ENCODE results near the gene MKRN2. TPM values are rescaled to one million over a fixed set of nuclear protein-coding genes. Genes with fewer than 3 reads are reported as not detected.

The MKRN2 gene
- total and polyA plus RNA-seq, 2 of the 8 experiments (the other 6 are each of a cell fraction or from before 2014, with no cell fraction given), result 15.3 to 17.6 TPM

DNA sequence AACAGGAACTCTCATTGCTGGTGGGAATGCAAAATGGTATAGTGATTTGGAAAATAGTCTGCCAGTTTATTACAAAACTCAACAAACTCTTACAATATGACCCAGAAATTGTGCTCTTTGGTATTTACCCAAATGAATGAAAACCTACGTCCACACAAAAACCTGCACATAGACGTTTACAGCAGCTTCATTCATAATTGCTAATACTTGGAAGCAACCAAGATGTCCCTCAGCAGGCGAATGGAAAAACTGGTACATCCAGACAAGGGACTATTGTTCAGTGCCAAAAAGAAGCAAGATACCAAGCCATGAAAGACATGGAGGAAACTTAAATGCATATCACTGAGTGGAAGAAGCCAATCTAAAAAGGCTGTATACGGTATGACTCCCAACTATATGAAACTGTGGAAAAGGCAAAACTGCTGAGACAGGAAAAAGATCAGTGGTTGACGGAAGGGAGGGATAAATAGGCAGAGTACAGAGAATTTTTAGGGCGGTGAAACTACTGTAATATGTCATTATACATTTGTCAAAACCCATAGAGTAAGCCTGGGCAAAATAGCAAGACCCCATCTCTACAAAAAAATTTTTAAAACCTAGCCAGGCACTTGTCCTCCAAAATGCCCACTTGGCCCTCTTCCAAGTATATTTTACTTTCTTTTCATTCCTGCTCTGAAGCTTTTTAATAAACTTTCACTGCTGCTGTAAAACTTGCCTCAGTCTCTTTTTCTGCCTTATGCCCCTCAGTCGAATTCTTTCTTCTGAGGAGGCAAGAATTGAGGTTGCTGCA is 6.7 kb upstream of the MKRN2 start:
- H3K27me3 ChIP-seq (replicated peaks in 1 of 4; ENCODE audit: control insufficient read depth in 3 of 4, extremely low read depth in 1 of 4, insufficient read depth in 3 of 4, low read length in 3 of 4), result no peaks in the 10 kb centered on the region
- DNase-seq (ENCODE audit: low read depth in 1 of 2, low spot score in 2 of 2), result no peak
- no peak overlapping the region for H2BK120ac ChIP-seq (replicated peaks; ENCODE audit: low read depth, low read length)
- FAIRE-seq, result no peak
- POLR2A ChIA-PET (ENCODE audit: partially characterized antibody), result no interaction called here
- no peak overlapping the region for H4K91ac ChIP-seq (replicated peaks; ENCODE audit: insufficient read length, low read length)
- no peaks in the 10 kb centered on the region for H3K9me3 ChIP-seq (ENCODE audit: insufficient read depth in 2 of 2, low read depth in 1 of 2, low read length in 1 of 2)
- no peaks in the 10 kb centered on the region for H3K79me1 ChIP-seq (ENCODE audit: low read depth, low read length)
- no peak overlapping the region for H4K8ac ChIP-seq (ENCODE audit: extremely low read depth, insufficient read depth, low read length)
- no peak overlapping the region for H3K4me2 ChIP-seq (ENCODE audit: insufficient read depth in 1 of 2, low read depth in 2 of 2, low read length in 2 of 2)
- no peaks in the 10 kb centered on the region for H3K79me2 ChIP-seq (ENCODE audit: control insufficient read depth in 1 of 2, insufficient read depth in 2 of 2, low read length in 2 of 2)
- peaks cover 0 to 3% (median under 1%) of the 10 kb centered on the region in 4 experiments; a peak in 1 of 7 replicates for H3K4me1 ChIP-seq (replicated peaks in 1 of 4; ENCODE audit: control insufficient read depth in 3 of 4, insufficient read depth in 4 of 4, low read length in 3 of 4)
- no peaks in the 10 kb centered on the region; the same call in 1 of the 2 replicates for H3K23me2 ChIP-seq (ENCODE audit: low read depth, low read length)
- WGBS, 2 experiments (ENCODE audit: extremely low coverage in 1 of 2, insufficient coverage in 1 of 2, insufficient read length in 1 of 2, insufficient replicate concordance in 2 of 2, low coverage in 1 of 2, low lambda C conversion rate in 2 of 2, missing lambda C conversion rate in 1 of 2), result 77% methylated on average over 7 of the region's 7 CpGs; no CpG with 5 or more reads in 1 of the 2 experiments
- H3K9ac ChIP-seq (replicated peaks in 1 of 4; ENCODE audit: extremely low read depth in 1 of 4, low read depth in 3 of 4, low read length in 3 of 4), result no peak overlapping the region
- no peak overlapping the region for H3K56ac ChIP-seq (replicated peaks; ENCODE audit: insufficient read length, low read depth, low read length)
- TF ChIP-seq POU5F1 (IDR thresholded peaks at IDR 0.05; ENCODE audit: low read depth, low read length) (no peak), RBBP5 (IDR thresholded peaks at IDR 0.05; ENCODE audit: borderline replicate concordance, low read depth, low read length) (no peak)
- no peak overlapping the region for H3K23ac ChIP-seq (ENCODE audit: insufficient read length)
- H2BK15ac ChIP-seq (ENCODE audit: low read length), result no peak overlapping the region
- H2BK12ac ChIP-seq (ENCODE audit: low read depth, low read length), result no peak overlapping the region
- no peak overlapping the region for H2BK20ac ChIP-seq (ENCODE audit: low read length)
- H2AK5ac ChIP-seq (ENCODE audit: low read depth, low read length), result no peak overlapping the region
- H3K4ac ChIP-seq (replicated peaks; ENCODE audit: insufficient read length, low read depth, low read length), result no peak overlapping the region
- no peak overlapping the region for H3K18ac ChIP-seq (ENCODE audit: extremely low read depth, low read length)
- H2AFZ ChIP-seq (ENCODE audit: low read length), result no peak overlapping the region
- CTCF ChIA-PET (ENCODE audit: partially characterized antibody), result no interaction called here
- no peak overlapping the region for H3K27ac ChIP-seq (ENCODE audit: low read depth, low read length)
- no peak overlapping the region for H4K5ac ChIP-seq (ENCODE audit: insufficient read length, low read depth, low read length)
- H4K20me1 ChIP-seq (replicated peaks in 1 of 2; ENCODE audit: control insufficient read depth in 1 of 2, insufficient read depth in 2 of 2, low read length in 2 of 2), result no peaks in the 10 kb centered on the region
- H3K36me3 ChIP-seq (ENCODE audit: control insufficient read depth in 2 of 4, insufficient read depth in 4 of 4, low read length in 3 of 4), result no peaks in the 10 kb centered on the region
- H3K14ac ChIP-seq (ENCODE audit: insufficient read length), result no peak overlapping the region
- no peak overlapping the region for H2BK5ac ChIP-seq (ENCODE audit: low read depth, low read length)
- H3K4me3 ChIP-seq (ENCODE audit: extremely low read depth in 1 of 4, insufficient read depth in 2 of 4, low read depth in 3 of 4, low read length in 4 of 4), result no peak overlapping the region
